ENCODE results near the gene DCAF8. TPM values are rescaled to one million over a fixed set of nuclear protein-coding genes. Genes with fewer than 3 reads are reported as not detected.
A peak's percentile ranks its signal among the peaks of the same experiment; 100 is the strongest.

The DCAF8 gene
- total and polyA plus RNA-seq, 2 donors from 2014 or later: 69.6 to 136 TPM

- no peaks in the 10 kb centered on the region for H3K9me3 ChIP-seq (ENCODE audit: control insufficient read depth in 2 of 3, insufficient read depth in 1 of 3, low read length in 3 of 3)
- H3K27me3 ChIP-seq (ENCODE audit: control insufficient read depth, insufficient read depth, low read length): no peaks in the 10 kb centered on the region
- H3K36me3 ChIP-seq (ENCODE audit: control insufficient read depth in 2 of 3, insufficient read depth in 3 of 3, low read length in 3 of 3): peaks cover 16 to 61% (median 50%) of the 10 kb centered on the region in 3 donors
- no peak for TF ChIP-seq CTCF (IDR thresholded peaks at IDR 0.05; ENCODE audit: borderline replicate concordance, extremely low read depth, insufficient read depth)
- H3K4me3 ChIP-seq (ENCODE audit: low read length in 3 of 3): no peak overlapping the region
- DNase-seq (no peak), FAIRE-seq (no peak)
- intact Hi-C loops (cut with DNase I): no loop called here
- H3K27ac ChIP-seq (ENCODE audit: low read depth in 2 of 2, low read length in 2 of 2): no peak overlapping the region
- H3K9ac ChIP-seq (ENCODE audit: low read length in 3 of 3): no peak overlapping the region
- H3K4me1 ChIP-seq (ENCODE audit: control insufficient read depth in 2 of 3, insufficient read depth in 2 of 3, low read depth in 1 of 3, low read length in 3 of 3): peaks cover 0 to 6% (median 0%) of the 10 kb centered on the region in 3 donors
Measured at GRCh38 chr1:160214481-160215140, 47.7 kb downstream of the DCAF8 start.

DNA sequence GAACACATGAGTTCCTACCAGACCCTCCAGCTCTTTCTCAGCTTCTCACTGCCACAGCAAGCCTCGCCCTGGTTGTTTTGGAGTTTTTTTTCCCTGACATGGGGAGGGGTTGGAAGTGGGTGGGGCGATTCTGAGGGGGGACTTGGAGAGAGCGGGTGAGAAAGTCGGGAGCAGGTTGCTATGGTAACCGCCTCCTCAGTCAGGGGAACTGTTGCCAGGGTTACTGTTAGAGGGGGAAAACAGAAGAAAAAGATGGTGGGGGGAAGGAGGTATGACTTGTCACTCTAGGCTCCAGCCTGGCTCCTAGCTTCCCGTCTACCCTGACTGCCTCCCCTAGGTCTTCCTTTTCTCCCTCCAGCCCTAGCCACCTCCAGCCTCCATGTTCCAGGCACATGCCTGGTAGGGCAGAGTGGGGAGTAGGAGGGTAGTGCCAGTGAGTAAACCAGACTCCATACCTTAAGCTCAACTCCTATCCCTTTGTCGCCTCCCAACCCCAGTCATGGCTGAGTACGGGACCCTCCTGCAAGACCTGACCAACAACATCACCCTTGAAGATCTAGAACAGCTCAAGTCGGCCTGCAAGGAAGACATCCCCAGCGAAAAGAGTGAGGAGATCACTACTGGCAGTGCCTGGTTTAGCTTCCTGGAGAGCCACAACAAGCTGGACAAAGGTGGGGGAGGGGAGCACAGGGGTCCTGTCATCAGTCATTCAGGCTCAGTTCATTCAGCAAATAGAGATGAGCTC is 51.1 kb downstream of the DCAF8 start:
- FAIRE-seq (no peak), DNase-seq (peak in 1 of 5 donors; percentile 53)
- Histone ChIP-seq H3K27me3 (ENCODE audit: control insufficient read depth, insufficient read depth, low read length) (no peaks in the 10 kb centered on the region), H3K36me3 (ENCODE audit: control insufficient read depth in 2 of 3, insufficient read depth in 3 of 3, low read length in 3 of 3) (peaks cover 11 to 38% (median 31%) of the 10 kb centered on the region in 3 donors), H3K4me1 (ENCODE audit: control insufficient read depth in 2 of 3, insufficient read depth in 2 of 3, low read depth in 1 of 3, low read length in 3 of 3) (peaks cover 0 to 12% (median 0%) of the 10 kb centered on the region in 3 donors), H3K27ac (ENCODE audit: low read depth in 2 of 2, low read length in 2 of 2) (no peak overlapping the region), H3K4me3 (ENCODE audit: low read length in 3 of 3) (no peak overlapping the region), H3K9ac (ENCODE audit: low read length in 3 of 3) (peak overlapping the region in 1 of 3 donors; percentile 36), H3K9me3 (ENCODE audit: control insufficient read depth in 2 of 3, insufficient read depth in 1 of 3, low read length in 3 of 3) (no peaks in the 10 kb centered on the region)
- intact Hi-C loops (cut with DNase I): no loop called here
- TF ChIP-seq CTCF (IDR thresholded peaks at IDR 0.05; ENCODE audit: borderline replicate concordance, extremely low read depth, insufficient read depth): no peak

DNA sequence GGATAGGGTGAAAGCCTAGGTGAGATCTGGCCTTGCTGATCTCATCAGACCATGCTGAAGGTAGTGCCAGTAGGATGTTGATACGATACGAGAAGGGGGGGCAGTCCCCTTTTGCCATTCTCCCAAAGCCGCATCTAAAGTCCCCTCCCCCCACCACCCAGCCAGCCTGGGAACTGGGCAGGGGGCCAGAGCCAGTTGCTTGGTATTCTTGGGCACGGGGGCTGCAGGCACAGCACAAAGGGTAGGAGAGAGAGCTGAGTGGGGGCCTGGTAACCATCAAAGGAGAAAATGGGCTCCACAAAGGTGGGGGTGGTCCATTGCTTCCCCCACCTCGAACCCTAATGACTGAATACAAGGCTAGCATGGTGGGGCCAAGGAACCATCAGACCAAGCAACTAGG is 51.8 kb downstream of the DCAF8 start:
- Histone ChIP-seq H3K36me3 (ENCODE audit: control insufficient read depth in 2 of 3, insufficient read depth in 3 of 3, low read length in 3 of 3) (peaks cover 9 to 31% (median 26%) of the 10 kb centered on the region in 3 donors), H3K4me1 (ENCODE audit: control insufficient read depth in 2 of 3, insufficient read depth in 2 of 3, low read depth in 1 of 3, low read length in 3 of 3) (peaks cover 0 to 15% (median 0%) of the 10 kb centered on the region in 3 donors), H3K9me3 (ENCODE audit: control insufficient read depth in 2 of 3, insufficient read depth in 1 of 3, low read length in 3 of 3) (no peaks in the 10 kb centered on the region), H3K9ac (ENCODE audit: low read length in 3 of 3) (peak overlapping the region in 1 of 3 donors; percentile 36), H3K27me3 (ENCODE audit: control insufficient read depth, insufficient read depth, low read length) (no peaks in the 10 kb centered on the region), H3K4me3 (ENCODE audit: low read length in 3 of 3) (no peak overlapping the region), H3K27ac (ENCODE audit: low read depth in 2 of 2, low read length in 2 of 2) (no peak overlapping the region)
- intact Hi-C loops (cut with DNase I): no loop called here
- TF ChIP-seq CTCF (IDR thresholded peaks at IDR 0.05; ENCODE audit: borderline replicate concordance, extremely low read depth, insufficient read depth): no peak
- no peak for DNase-seq
- no peak for FAIRE-seq

Data from kidney (tissue), 14 donors.